GM18873 (cell line): Measurements from ENCODE around the gene GTPBP6.
"Not testable (repeated sequence)": the region's sequence is repeated elsewhere in the genome, so short reads cannot be mapped to it uniquely, and the experiment has no call there.

Source experiments
- ATAC-seq: cut with Tn5 transposase; IDR thresholded peaks from one replicate; pipeline ENCODE4 v1.9.1; 2021; ENCODE audit warnings: mild to moderate bottlenecking, moderate library complexity, moderate number of reproducible peaks; ENCODE audit not compliant: unreplicated experiment, low FRiP score

Gene GTPBP6

DNA sequence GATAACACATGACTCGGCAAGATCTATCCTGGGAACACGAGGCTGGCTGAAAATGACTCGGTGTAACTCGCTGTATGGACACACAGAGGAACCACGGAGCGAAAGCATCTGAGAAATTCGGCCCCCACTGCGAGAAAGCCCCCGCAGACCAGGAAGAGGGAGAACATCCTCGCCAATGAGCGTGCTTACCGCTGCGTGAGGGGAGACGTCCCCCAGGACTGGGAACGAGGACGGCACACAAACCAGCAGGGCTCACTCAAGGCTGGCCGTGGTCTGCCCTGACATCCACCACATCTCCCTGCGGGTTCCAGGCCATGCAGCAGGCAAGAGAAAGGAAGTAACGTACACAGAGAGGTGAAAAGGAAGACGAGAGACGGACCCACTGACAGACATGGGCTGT lies 17.6 kb upstream of the GTPBP6 start:
- no peak for ATAC-seq

DNA sequence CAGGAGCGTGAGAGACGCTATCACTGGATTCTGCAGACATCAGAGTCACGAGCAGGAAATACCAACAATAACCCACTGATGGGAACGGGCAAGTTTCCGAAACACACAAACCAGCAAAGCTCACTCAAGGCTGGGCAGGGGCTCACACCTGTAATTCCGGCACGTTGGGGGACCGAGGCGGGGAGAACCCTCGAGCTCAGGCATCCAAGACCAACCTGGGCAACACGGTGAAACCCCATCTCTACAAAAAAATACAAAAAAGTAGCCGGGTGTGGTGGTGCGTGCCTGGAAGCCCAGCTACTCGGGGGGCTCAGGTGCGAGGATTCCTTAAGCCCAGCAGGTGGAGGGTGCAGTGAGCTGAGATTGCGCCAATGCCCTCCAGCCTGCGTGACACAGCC lies 17.2 kb upstream of the GTPBP6 start:
- ATAC-seq = no peak

DNA sequence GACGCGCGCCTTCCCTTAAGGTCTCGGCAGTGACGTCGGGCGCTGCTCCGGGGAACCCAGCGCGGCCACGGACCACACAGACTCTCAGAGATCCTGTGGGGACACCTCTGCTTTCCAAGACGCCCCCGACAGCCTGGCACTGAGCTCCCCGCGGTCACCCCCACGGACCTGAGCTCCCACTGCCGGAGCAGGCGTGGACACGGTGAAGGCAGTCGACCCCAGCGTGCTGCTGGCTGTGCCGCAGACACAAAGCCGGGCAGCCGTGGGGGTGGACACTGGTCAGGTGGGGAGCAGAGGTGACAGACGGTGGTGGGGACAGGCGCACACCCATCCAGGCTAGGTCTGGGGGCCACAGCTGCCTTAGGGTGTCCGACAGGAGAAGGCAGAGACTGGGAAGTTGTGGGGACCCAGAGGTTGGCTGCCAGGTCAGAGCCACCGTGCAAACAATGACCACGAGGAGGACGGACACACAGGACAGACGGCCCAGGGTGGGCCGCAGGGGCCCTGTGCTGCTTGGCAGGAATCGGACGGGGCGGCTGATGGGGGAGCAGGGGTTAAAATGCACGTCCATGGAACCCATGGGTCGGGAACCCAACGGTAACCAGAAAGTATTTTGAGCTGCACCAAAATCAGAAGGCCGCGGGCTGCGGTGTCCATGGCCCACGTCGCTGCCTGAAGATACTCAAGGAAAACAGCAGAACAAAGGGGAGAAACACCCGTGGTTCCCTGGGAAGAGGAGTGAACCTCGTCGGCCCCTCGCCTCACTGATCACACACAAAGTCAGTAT lies 16.6 kb upstream of the GTPBP6 start:
- ATAC-seq = no peak

- ATAC-seq = no peak
Measured at GRCh38 chrX:334331-334891, 15.8 kb upstream of the GTPBP6 start.

DNA sequence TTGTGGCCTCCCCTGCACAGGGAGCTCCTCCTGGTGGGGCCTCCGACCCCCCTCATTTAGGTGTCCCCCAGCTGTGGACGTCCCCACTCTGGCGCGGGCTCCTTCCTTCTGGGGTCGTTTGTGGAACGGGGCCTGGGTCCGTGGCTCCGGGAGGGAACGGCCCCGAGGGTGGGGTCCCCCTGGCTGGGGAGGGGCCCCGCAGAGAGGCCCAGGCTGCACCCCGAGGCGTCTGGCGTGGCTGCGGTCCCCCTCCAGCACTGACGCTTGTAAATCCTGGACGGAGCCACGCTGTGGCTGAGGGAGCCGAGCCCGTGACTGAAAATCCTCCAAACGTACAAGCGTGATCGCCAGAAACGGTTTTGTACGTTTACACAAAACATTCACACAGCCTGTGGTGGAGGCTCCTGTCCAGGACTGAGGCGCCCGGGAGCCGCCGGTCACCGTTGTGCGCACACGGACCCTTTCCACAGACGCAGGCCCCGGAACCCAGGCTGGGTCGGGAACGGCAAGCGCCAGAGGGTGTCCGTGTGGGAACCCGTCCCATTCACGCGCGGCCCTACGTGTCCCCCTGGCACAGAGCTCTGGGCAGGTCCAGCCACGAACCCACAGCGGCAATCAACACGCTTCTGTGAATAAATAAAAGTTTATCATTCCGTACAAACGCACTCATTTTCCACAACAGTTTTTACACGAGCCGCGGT lies 15.2 kb upstream of the GTPBP6 start:
- no peak for ATAC-seq

- no peak for ATAC-seq
Measured at GRCh38 chrX:332916-333610, 14.5 kb upstream of the GTPBP6 start.

- no peak for ATAC-seq
Measured at GRCh38 chrX:332496-332860, 13.9 kb upstream of the GTPBP6 start.

- ATAC-seq = no peak
Measured at GRCh38 chrX:331825-332495, 13.4 kb upstream of the GTPBP6 start.

DNA sequence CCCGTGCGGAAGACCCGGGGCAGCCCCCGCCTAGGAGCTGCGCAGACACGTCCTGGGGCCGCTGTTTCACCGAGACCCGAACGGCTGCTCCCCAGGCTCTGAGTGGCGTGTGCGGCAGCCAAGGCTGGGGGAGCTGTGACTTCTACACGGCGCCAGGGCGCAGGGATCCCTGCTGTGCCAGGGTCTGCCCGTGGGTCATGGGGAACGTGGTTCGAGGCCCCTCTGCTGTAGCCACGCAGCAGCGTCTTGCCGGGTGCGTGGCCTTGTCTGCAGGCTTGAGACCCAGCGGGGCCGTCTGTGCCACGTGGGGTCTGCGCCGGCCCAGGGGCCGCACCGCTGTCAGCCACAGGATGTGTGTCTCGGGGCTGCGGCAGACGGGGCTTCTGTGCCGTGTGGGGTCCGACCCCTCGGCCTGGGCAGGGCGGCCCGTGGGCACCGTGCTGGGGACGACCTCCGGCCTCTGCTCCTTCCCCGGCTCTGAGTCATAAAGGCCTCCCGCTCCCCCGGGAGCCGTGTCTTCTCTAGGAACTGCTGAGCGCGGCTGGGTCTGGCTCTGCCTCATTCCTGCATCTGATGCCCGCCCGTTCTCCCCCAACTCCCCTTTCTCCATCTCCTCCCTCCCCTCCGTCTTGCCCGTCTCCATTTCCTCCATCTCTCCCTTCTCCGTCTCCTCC lies 12.7 kb upstream of the GTPBP6 start:
- no peak for ATAC-seq

DNA sequence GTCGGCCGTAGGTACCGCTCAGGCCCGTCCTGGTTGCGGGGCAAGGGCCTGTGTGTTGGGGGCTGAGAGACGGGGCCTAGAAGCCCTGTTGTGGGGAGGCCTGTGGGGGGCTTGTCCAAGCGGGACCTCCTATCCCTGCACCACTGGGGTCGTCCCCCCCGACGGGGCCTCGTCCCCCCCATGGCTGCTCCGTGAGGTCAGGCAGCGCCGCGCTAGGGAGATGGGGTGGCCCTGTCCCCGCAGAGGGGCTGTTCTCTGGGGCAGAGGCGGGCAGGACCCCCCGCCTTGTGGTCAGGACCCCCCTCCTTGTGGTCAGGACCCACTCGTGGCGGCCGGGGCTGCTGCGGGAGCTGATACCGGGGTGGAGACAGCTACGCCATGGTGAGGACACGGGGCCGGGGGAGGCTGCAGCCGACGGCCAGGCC lies 12.1 kb upstream of the GTPBP6 start:
- no peak for ATAC-seq

DNA sequence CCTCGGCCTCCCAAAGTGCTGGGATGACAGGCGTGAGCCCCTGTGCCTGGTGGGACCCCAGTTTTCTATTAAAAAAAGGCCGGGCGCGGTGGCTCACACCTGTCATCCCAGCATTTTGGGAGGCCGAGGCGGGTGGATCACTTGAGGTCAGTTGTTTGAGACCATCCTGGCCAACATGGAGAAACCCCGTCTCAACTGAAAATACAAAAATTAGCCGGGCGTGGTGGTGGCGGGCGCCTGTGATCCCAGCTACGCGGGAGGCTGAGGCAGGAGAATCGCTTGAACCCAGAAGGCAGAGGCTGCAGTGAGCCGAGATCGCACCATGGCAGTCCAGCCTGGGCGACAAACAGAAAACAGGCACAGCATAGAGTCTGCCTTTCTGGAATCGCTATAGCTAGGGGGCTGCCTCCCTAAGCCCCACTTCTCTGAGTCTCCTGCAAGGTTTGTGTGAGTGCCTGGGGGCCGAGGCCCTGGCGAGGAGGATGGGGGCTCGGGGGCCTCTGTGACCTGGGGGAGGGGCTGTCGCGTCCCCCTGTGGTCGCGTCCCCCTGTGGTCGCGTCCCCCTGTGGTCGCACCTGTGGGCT lies 11.6 kb upstream of the GTPBP6 start:
- ATAC-seq = not testable (repeated sequence)

DNA sequence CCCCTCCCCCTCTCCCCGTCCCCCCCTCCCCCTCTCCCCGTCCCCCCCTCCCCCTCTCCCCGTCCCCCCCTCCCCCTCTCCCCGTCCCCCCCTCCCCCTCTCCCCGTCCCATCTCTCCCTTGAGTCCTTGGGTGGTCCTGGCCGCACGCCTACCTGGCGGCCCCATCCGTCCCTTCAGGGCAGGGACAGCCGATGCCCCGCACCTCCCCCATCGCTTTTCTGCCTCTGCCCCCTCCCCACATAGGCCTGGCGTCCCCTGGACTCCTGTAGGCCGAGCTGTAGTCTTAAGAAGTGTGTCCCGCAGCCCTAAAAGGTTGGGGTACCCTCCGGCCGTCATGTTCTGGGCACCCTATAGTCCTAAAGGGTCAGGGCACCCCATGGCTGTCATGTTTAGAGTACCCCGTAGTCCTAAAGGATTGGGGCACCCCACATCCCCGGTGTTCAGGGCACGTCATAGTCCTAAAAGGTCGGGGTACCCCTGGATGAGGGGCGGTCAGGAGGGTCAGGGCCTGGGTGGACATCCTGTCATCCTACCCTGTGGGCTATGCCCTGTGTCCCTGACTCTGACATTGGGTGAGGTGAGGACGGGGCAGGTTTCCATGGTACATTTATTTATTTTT lies 10.8 kb upstream of the GTPBP6 start:
- ATAC-seq = no peak

DNA sequence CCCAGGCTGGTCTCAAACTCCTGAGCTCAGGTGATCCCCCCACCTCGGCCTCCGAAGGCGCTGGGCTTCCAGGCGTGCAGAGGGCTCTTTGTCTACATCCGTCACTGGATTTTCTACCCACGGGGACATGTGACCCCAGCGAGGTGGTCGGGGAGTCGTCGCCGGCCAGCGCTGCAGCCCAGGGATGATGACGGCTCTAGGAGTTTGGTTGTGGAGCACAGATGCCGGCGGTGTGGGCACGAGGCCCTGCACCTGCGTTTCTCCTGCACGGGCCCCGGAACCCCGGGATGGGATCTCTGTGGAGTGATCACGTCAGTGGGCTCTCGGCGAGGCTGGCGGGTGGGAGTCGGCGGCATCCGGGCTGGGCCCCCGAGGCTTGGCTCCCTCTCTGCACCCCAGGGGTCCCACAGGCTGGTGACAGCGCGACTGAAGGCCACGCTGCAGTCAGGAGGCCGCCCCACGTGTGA lies 9.1 kb upstream of the GTPBP6 start:
- no peak for ATAC-seq

DNA sequence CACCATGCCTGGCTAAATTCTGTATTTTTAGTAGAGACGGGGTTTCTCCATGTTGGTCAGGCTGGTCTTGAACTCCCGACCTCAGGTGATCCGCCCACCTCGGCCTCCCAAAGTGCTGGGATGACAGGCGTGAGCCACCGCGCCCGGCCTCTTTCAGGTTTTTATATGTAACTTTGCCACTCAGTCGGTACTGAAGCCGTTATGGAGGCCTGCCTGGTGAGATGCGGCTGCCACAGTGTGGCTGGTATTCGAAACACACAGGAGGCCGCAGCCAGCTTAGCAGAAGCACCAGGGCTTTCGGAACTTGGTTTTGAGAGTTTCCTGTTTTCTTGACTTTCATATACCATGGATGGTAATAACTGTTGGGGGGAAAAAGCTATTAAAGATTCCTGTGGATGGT lies 6.1 kb upstream of the GTPBP6 start:
- not testable (repeated sequence) for ATAC-seq

DNA sequence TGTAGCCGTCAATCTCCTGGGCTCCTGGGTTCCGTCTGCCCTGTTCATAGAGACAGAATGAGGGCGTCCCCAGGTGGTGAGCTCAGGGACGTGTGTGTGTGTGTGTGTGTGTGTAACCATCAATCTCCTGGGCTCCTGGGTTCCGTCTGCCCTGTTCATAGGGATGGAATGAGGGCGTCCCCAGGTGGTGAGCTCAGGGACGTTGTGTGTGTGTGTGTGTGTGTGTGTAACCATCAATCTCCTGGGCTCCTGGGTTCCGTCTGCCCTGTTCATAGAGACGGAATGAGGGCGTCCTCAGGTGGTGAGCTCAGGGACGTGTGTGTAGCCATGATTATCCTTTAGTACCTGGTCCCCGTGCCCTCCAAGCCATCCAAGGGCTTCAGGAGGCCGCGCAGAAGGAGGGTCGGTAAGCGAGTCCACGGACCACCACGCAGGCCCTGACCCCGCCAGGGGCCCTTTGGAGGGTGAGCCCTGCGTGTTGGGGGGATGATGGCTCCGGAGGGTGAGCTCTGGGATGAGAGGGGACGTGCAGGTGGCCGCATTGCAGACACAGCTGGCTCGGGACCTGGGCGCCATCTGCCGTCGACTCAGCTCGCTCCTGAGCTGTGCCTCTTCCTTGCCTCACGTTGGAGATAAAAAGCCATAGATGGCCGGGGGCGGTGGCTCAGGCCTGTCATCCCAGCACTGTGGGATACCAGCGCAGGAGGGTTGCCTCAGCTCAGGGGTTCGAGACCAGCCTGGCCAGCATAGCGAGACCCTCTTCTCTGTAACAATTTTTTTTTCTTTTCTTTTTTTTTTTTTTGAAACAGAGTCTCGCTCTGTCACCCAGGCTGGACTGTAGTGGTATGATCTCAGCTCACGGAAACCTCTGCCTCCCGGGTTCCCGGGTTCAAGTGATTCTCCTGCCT lies 5.4 kb upstream of the GTPBP6 start:
- ATAC-seq = no peak

GRCh38 chrX:320126-320783 lies 1.7 kb upstream of the GTPBP6 start:
- ATAC-seq = no peak

DNA sequence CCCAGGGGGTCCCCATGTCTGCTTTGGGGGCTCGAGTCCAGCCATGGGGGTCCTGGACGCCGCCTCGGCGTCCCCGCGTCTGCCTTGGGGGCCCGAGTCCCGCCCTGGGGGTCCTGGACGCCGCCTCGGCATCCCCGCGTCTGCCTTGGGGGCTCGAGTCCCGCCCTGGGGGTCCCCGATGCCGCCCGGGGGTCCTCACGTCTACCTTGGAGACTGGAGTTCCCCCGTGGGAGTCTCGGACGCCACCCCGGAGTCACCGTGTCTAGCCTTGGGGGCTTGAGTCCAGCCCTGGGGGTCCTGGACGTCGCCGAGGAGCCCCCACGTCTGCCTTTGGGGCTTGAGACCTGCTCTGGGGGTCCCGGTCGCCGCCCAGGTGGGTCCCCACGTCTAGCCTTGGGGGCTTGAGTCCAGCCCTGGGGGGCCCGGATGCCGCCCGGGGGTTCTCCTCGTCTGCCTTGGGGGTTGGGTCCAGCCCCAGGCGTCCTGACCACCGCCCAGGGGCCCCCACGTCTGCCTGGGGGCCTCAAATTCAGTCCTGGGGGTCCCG lies 1.1 kb upstream of the GTPBP6 start:
- ATAC-seq = no peak
